ENCODE results near the gene STAC3.
A peak's percentile ranks its signal among the peaks of the same experiment; 100 is the strongest.

STAC3 gene

DNA sequence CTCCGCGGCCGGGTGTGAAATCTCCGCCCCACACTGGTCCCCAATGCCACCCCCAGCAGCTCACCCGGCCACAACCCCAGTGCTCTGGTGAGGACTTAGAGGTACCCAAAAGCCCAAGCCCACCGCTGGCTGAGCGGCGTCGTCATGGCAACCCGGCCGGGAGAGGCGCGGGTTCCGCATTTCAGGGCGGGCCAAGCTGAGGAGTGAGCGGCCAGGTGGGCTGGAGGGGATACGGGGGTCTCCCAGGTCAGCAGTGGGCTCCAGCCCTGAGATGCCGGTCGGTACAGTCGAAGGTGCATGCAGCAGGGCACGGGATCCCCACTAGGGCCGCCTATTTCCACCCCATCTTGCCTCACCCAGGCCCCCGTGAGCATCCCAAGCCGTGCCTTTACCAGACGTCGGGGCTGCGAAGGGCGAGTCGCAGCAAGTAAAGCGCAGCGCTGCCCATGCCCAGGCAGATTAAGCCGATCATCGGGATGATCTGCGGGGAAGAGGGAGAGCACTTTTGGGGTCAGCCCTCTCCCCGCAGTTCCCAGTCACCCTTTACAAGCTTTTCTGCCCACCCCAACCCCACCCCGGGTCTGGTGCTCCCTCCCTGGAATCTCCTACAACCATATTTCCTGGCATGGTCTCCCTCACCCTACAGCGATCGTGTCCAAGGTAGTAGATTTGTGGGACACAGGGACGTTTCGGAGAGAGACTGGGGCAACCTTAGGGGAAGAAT, 14.6 kb downstream of the STAC3 start:
- DNase-seq (ENCODE audit: low read depth in 3 of 3): no peak

DNA sequence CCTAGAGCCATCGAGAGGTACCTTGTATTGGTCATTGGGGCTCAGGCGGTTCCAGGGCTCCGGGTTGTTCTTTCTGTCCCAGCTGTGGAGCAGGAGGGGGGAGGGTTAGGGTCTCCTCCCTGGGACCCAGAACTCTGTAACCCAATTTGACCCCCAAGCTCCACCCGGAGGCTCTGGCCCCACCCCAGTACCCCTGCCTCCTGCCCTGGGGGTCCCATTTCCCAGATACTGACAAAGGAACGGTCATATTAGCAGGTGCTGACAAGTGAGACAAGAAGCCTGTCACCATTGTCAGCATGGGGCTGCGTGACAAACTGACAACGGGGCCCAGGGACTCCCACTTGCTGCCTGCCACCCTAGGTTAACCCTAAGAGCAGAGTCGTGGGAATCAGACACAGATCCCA, 15.3 kb downstream of the STAC3 start:
- no peak for DNase-seq (ENCODE audit: low read depth in 3 of 3)

- DNase-seq (ENCODE audit: low read depth in 3 of 3): no peak
These were observed 15.8 kb downstream of the STAC3 start for GRCh38 chr12:57235017-57235727.

DNA sequence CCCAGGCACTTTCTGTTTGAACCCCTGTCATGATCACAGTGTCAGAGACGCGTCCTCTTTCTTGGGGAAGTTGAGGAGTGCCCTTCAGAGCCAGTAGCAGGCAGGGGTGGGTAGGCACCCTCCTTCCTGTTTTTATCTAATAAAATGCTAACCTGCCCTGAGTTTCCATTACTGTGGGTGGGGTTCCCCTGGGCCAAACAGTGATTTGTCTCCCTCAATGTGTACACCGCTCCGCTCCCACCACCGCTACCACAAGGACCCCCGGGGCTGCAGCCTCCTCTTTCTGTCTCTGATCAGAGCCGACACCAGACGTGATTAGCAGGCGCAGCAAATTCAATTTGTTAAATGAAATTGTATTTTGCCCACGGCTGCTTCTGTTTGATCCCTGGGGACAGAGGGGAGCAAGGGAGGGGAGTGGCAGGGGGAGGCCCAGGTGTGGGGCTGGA, 16.4 kb downstream of the STAC3 start:
- DNase-seq (ENCODE audit: low read depth in 3 of 3): no peak

DNA sequence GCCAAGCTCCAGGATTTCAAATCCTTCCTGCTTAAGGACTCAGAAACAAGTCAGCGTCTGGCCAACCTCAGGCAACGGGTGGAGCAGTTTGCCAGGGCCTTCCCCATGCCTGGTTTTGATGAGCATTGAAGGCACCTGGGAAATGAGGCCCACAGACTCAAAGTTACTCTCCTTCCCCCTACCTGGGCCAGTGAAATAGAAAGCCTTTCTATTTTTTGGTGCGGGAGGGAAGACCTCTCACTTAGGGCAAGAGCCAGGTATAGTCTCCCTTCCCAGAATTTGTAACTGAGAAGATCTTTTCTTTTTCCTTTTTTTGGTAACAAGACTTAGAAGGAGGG, 16.8 kb downstream of the STAC3 start:
- DNase-seq (ENCODE audit: low read depth in 3 of 3): no peak

DNA sequence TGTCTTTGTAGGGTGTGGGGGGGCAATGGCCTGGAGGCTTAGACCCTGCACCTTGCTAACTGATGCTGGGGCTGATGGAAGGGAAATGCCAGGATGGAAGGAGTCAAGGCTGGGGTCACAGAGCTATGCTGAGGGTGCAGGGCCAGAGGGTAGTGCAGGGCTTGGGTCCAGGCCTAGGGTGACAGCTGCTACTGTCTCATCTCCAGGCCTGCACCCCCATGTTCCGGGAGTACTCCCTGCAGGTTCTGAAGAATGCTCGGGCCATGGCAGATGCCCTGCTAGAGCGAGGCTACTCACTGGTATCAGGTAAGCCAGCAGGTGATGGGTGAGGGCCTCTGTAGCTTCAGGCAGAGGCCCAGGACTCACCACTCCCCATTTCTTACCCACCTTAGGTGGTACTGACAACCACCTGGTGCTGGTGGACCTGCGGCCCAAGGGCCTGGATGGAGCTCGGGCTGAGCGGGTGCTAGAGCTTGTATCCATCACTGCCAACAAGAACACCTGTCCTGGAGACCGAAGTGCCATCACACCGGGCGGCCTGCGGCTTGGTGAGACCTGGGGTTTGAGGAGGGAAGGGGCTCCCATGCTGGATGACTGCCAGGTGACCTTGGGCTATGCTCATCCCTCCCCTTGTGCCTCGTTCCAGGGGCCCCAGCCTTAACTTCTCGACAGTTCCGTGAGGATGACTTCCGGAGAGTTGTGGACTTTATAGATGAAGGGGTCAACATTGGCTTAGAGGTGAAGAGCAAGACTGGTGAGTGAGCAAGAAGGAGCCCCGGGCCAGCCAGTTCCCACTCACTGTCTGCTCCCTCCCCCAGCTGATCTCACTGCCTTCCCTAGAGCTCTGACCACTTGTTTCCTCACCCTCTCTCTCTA, 17.4 kb downstream of the STAC3 start:
- no peak for DNase-seq (ENCODE audit: low read depth in 3 of 3)

DNA sequence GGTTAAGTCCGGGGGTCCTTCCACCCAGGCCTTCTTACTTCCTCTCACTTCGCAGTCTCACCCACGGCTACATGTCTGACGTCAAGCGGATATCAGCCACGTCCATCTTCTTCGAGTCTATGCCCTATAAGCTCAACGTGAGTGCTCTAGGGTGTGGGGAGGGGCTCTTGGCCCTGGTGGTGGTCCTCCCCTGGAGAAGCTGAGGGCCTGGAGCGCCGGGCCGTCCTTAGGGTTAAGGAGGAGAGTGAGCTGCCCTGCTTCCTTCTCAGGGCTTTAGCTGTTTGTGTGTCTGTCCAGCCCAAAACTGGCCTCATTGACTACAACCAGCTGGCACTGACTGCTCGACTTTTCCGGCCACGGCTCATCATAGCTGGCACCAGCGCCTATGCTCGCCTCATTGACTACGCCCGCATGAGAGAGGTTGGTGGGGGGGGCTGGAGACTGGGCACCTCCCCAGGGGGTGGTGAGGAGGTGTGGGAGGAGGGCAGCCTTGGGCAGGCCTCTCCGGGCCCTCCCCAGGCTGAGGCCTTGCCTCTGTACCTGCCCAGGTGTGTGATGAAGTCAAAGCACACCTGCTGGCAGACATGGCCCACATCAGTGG, 18.7 kb downstream of the STAC3 start:
- no peak for DNase-seq (ENCODE audit: low read depth in 3 of 3)

GRCh38 chr12:57231276-57232021, 19.5 kb downstream of the STAC3 start:
- no peak for DNase-seq (ENCODE audit: low read depth in 3 of 3)

- DNase-seq (ENCODE audit: low read depth in 3 of 3): no peak
These were observed 20.4 kb downstream of the STAC3 start for GRCh38 chr12:57230381-57231155.

DNA sequence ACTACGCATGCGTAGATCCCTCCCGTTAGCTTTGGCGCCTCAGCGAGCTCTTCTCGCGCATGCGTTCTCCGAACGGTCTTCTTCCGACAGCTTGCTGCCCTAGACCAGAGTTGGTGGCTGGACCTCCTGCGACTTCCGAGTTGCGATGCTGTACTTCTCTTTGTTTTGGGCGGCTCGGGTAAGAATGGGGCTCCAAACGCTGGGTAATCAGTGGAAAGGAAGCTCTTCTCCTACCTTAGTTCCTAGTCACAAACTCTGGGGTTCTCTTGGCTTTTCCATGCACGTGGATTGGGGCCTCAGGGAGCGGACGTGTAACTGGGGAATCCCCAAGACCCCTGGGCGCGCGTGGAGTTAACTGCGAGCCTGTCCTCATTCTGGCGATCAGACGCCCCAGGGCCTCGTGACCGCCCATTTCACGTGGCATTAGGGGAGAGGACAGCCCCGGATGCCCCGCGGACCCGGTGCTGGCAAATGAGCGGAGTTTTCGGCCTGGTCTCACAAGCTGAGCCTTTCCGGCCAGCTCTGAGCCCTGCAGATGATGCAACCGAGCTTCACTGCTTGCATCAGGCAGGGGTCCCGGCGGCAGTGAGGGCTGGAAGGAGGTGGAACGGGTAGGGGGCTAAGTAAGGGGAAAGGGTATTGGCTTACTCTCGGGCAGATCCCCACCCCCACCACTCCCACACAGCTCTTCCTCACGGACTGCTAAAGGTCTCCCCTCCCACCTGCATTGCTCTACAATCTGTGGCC, 21.2 kb downstream of the STAC3 start, which contains the start of gene SHMT2:
Gene SHMT2, plus strand, starts transcription at position 78 of the 747 bp plus-strand sequence. Its CDS starts 68 bp downstream, at position 146.
- DNase-seq (ENCODE audit: low read depth in 3 of 3): peak; percentile 87 to 94 (median 93)

GRCh38 chr12:57229046-57229633, 21.8 kb downstream of the STAC3 start:
- no peak for DNase-seq (ENCODE audit: low read depth in 3 of 3)

DNA sequence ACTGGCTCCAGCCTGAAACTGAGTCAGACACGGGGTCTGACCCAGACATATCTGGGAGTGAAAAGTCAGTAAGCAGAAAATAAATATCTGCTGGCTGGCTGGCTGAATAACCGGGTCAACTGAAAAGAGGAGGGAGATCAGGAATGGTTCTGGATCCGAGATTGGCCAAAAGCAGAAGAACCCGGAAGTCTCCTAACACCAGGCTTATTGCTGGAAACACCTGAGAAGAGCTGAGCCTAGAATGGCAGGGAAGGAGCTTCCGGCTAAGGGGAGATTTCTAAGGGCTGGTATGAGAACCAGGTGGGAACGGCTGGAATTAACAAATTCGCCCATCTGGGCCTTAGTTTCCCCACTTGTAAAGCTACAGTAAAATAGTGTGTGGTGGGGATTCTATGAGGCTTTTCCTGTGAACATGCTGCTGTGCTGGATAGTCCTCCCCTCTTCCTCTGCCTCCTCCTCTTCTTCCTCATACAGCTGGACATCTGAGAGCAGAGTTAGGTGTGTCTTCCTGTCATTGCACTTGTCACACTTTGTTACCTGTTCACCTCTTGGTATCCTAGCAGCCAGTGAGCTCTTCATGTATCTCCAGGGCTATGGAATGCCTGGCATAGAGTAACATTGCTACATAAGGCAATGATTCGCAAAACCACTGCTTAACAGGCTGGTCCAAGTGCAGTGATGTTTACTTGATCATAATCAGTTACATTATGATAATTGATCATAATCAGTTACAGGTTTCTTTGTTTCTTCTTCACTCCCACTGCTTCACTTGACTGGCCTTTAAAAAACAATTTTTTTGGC, 23.5 kb downstream of the STAC3 start:
- no peak for DNase-seq (ENCODE audit: low read depth in 3 of 3)

DNA sequence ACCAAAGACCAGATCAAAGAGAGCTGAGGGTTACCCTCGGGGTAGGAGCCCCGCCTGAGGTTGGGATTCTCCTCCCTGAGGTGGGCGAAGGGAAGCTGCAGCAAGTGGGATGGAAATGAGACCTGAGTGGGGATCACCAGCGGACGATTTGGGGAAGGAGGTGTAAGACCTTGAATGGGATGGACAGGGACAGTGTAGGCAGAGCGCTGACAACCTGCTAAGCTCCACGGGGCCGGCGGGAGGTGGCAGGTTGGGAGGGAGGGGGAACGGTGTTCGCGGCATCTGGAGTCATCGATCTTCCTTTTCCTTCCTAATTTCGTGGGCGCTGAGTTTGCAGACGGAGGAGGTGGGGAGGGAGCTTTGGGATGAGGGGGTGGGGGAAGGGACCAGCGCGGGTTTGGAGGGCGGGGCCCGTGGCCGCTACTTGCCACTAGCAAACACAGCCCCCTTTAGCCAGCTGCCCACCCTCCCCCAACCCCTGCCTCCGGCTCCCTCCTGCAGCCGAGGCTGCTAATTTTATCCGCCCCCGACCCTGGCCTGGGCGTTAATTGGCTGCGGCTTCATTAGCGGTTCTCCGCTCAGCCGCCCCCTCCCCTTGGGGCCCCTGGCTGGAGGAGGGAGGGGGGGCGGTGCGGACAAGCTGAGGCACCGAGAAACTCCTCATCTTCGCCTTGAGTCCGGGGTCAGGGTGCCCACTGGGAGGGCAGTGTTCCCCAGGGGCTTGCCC, 24.2 kb downstream of the STAC3 start:
- no peak for DNase-seq (ENCODE audit: low read depth in 3 of 3)

DNA sequence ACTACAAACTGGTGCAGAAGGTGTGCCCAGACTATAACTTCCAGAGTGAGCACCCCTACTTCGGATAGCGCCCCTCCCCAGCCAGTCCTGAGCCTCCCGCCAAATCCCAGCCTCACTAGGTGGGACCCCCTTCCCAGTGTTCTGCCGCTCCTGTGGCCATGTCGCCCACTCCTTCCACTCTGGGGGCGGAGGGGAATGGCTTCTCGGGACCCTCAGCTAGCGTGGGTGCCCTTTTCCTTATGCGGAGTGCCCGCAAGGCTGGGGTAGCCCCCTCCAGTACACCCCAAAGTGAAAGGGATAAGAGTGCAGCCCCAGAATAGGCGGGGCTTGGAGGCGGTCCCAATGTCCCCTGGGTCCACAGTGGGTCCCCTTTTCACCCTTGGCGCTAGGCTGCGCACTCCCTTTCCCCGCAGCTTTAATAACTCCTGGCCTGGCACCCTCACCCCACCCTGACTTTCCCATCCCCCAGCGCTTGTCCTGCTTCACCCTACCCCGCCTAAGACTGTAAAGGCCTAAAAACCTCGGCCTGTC, 25.2 kb downstream of the STAC3 start:
- no peak for DNase-seq (ENCODE audit: low read depth in 3 of 3)

DNA sequence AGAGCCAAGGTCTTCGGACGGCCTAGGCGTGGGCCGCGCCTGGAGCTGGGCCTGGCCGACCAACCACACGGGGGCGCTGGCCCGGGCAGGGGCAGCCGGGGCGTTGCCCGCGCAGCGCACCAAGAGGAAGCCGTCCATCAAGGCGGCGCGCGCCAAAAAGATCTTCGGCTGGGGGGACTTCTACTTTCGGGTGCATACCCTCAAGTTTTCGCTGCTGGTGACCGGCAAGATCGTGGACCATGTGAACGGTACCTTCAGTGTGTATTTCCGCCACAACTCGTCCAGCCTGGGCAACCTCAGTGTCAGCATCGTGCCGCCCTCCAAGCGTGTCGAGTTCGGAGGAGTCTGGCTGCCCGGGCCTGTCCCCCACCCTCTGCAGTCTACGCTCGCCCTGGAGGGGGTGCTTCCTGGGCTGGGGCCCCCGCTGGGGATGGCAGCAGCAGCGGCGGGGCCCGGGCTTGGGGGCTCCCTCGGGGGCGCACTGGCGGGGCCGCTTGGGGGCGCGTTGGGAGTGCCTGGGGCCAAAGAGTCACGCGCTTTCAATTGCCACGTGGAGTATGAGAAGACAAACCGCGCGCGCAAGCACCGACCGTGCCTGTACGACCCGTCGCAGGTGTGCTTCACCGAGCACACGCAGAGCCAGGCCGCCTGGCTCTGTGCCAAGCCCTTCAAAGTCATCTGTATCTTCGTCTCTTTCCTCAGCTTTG, 25.9 kb downstream of the STAC3 start:
- DNase-seq (ENCODE audit: low read depth in 3 of 3): peak in 1 of 3 experiments; percentile 64

GRCh38 chr12:57224278-57224972, 26.6 kb downstream of the STAC3 start:
- no peak for DNase-seq (ENCODE audit: low read depth in 3 of 3)

All from stimulated activated CD4-positive, alpha-beta T cell treated with anti-CD3 and anti-CD28 coated beads, TNF-alpha, amount 100 ng/mL, for 24 hours (primary cell).